Small intestine (tissue), 7 donors: ENCODE measurements around the gene ATOSA. TPM values are rescaled to one million over a fixed set of nuclear protein-coding genes. Genes with fewer than 3 reads are reported as not detected.

Experiments used
- DNase-seq, 2 donors: peaks; one replicate each; pipeline versions ENCODE4 v3.0.0 to v3.0.0-alpha.2; 2013
- FAIRE-seq: peaks from 2 replicates; lab custom pipeline; 2012; peaks lifted over from hg19 to GRCh38; lab: Jason Lieb, UNC
- H3K27ac ChIP-seq, 3 donors: one replicate each; pipeline ENCODE4 v1.5.1; 2013; ENCODE audit warnings: low read length in 2 of 3, mild to moderate bottlenecking in 2 of 3, control low read depth in 1 of 3, inconsistent platforms in 1 of 3, low read depth in 1 of 3, moderate library complexity in 1 of 3
- H3K27me3 ChIP-seq, 3 donors: one replicate each; pipeline ENCODE4 v1.6.1; 2013; ENCODE audit warnings: low read length in 3 of 3, inconsistent platforms in 1 of 3; ENCODE audit not compliant: control insufficient read depth in 3 of 3, insufficient read depth in 3 of 3
- H3K36me3 ChIP-seq, 3 donors: one replicate each; pipeline ENCODE4 v1.6.1; 2013; ENCODE audit warnings: low read length in 3 of 3, inconsistent platforms in 1 of 3, low read depth in 1 of 3, mild to moderate bottlenecking in 1 of 3, moderate library complexity in 1 of 3; ENCODE audit not compliant: control insufficient read depth in 3 of 3, insufficient read depth in 2 of 3
- H3K4me1 ChIP-seq, 3 donors: one replicate each; pipeline ENCODE4 v1.6.1; 2013; ENCODE audit warnings: low read length in 2 of 3, inconsistent platforms in 1 of 3, low read depth in 1 of 3, mild to moderate bottlenecking in 1 of 3, moderate library complexity in 1 of 3; ENCODE audit not compliant: control insufficient read depth in 3 of 3, insufficient read depth in 2 of 3
- H3K4me3 ChIP-seq, 3 donors: one replicate each; pipeline ENCODE4 v1.5.1; 2013; ENCODE audit warnings: low read length in 3 of 3, control low read depth in 1 of 3, inconsistent platforms in 1 of 3, low read depth in 1 of 3, mild to moderate bottlenecking in 1 of 3, moderate library complexity in 1 of 3
- H3K9me3 ChIP-seq, 2 donors: one replicate each; pipeline ENCODE4 v1.6.1; 2013; ENCODE audit warnings: low read depth in 1 of 2, low read length in 1 of 2; ENCODE audit not compliant: control insufficient read depth in 2 of 2, insufficient read depth in 1 of 2
- WGBS, 3 donors: extraction: QIAGEN DNeasy Blood & Tissue Kit; methylation state at CpG; one replicate each; pipeline ENCODE4 v1.1.7; 2013; 5-methylcytosine and 5-hydroxymethylcytosine counted together
- polyA plus RNA-seq, 4 donors: library from polyadenylated mRNA; stranded (reverse) in 3 of 4; unstranded in 1 of 4; fragments of 200-250 nt in 3 of 4; fragments of 120-200 nt in 1 of 4; gene quantifications; one replicate each; pipeline versions ENCODE4 v1.2.1 to v1.2.3, GENCODE V29; 2013
- donor health status: healthy with polysubstance abuse.
- donor health status: control.
- donor health status: control.
- donor health status: Bipolar disorder and iron deficiency.
- donor health status: healthy.

ATOSA gene
- polyA plus RNA-seq, 4 donors = 13.4 to 38.6 (median 25.0) TPM

DNA sequence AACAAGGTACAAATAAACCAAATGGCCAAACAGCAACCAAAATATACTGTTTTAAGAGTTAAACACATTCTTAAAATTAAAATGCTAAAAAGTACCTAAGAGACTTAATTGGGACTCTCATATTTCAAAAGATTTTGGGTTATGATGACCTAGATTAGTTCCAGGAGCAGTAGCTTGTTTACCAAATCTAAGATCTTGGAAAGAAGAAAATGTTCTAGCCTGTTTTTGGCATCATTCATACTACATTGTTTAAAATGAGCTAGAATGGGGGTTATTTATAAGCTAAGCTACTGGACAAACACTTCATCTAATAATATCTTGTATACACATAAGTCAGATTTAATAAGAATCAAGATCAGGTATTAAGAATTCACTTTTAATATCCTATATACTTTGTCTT is 22.8 kb downstream of the ATOSA start:
- no peak overlapping the region for H3K4me3 ChIP-seq
- peaks cover under 1 to 13% (median 8%) of the 10 kb centered on the region in 3 donors for H3K36me3 ChIP-seq
- FAIRE-seq (no peak), DNase-seq (no peak)
- H3K27ac ChIP-seq = no peak overlapping the region
- no peaks in the 10 kb centered on the region for H3K27me3 ChIP-seq
- H3K4me1 ChIP-seq = peaks cover 0 to 7% (median 6%) of the 10 kb centered on the region in 3 donors
- H3K9me3 ChIP-seq = no peaks in the 10 kb centered on the region

DNA sequence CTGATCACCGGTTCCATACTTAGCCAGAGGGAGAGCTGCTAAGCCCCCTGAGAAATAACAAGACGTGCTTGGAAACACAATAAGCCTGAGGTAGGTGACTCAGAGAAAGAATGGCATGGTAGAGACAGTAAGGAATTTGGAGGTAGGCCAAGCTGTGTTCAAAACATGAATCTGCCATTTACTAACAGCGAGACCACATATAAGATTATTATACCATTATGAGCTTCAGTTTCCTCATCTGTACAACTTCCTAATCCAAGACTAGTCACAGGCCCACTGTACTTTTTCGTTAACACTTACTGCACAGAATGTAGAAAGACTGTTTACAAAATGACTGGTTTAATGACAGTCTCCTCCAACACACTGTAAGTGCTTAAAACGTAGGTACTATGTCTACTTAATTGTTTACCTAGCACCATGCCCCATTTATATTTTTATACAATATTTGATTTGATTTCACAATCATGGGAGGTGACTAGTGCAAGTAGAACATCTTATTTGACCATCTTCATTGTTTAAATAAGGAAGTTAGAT is 25.7 kb downstream of the ATOSA start:
- 68 to 77% (median 74%) methylated on average over 5 of the region's 5 CpGs for WGBS, 3 donors
- DNase-seq (peak; percentile 7 to 32), FAIRE-seq (no peak)

DNA sequence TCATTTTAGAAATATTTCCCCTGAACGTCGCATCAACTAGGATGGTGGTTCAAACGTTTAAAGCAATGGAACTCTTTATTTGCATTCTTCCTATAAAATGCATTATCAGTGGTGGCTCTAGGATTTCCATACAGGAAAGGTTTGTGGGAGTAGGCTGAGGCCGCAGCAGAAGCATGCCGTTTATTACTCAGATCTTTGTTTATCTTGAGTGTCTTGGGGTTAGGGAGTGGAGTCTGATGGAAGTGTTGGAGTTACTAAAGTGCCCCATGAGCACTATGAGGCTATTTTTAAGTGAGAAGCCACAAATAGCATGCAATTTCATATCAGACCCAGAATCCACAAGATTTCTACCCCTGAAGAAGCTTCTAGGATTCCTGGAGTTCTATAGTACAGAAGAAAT is 26.2 kb downstream of the ATOSA start:
- H3K36me3 ChIP-seq = peaks cover 0 to under 1% (median 0%) of the 10 kb centered on the region in 3 donors
- H3K4me3 ChIP-seq = no peak overlapping the region
- no peaks in the 10 kb centered on the region for H3K27me3 ChIP-seq
- no peaks in the 10 kb centered on the region for H3K9me3 ChIP-seq
- no peak for FAIRE-seq
- peak; percentile 2 to 29 for DNase-seq
- peak overlapping the region in 2 of 3 donors; percentile 53 to 55 for H3K27ac ChIP-seq
- peaks cover 0 to 7% (median 6%) of the 10 kb centered on the region in 3 donors for H3K4me1 ChIP-seq
- 45 to 54% (median 54%) methylated on average over 5 of the region's 5 CpGs for WGBS, 3 donors

More for the DNA sequence above, 25.7 kb downstream of the ATOSA start:
- Histone ChIP-seq H3K9me3 (no peaks in the 10 kb centered on the region), H3K27me3 (no peaks in the 10 kb centered on the region), H3K27ac (peak overlapping the region in 2 of 3 donors; percentile 15 to 32), H3K36me3 (peaks cover 0 to 2% (median 0%) of the 10 kb centered on the region in 3 donors), H3K4me3 (no peak overlapping the region), H3K4me1 (peaks cover 0 to 7% (median 6%) of the 10 kb centered on the region in 3 donors)

DNA sequence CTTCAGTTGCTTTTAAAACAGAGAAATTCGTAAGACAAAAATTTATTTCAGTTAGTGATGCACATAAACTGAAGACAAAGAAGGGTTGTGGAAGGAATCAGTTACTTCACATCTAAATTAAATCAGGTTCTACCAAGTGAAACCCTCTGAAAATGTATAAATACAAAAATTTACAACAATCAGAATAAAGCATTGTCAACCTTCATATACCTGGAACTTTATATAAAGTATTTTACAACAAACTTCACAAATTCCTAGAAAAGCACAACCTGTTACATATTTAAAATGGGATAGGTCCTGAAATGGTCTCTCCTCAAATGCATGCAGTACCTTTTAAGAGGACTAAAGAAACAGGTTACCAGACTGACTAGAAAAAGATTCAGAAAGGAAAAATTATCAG is 26.9 kb downstream of the ATOSA start:
- no peaks in the 10 kb centered on the region for H3K36me3 ChIP-seq
- 27 to 68% (median 47%) methylated on average over 1 of the region's 1 CpG for WGBS, 3 donors
- peak overlapping the region in 1 of 3 donors; percentile 53 for H3K27ac ChIP-seq
- H3K4me3 ChIP-seq = no peak overlapping the region
- FAIRE-seq (no peak), DNase-seq (no peak)
- H3K4me1 ChIP-seq = peaks cover 0 to 7% (median 6%) of the 10 kb centered on the region in 3 donors
- no peaks in the 10 kb centered on the region for H3K9me3 ChIP-seq
- no peaks in the 10 kb centered on the region for H3K27me3 ChIP-seq

DNA sequence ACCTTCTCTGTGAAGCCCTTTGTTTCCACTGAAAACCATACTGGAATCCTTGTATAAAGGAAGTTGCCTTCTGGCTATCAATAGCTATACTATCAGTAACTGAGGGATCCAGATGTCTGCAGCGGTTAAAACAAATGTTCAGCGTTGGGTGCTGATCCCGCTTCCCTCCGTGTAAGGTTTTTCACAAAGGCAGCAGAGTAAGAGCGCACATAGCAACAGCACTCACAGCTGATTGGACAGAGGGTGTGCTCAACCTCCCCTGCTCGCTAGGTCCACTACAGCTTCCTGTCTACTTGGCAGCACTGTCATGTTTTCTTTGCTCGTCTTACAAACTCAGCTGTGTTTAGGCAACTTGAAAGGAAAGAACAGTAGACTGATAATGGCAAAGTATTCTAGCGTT is 27.3 kb downstream of the ATOSA start:
- H3K36me3 ChIP-seq = no peaks in the 10 kb centered on the region
- H3K9me3 ChIP-seq = no peaks in the 10 kb centered on the region
- H3K27me3 ChIP-seq = no peaks in the 10 kb centered on the region
- H3K4me3 ChIP-seq = peak overlapping the region in 1 of 3 donors; percentile 27
- H3K4me1 ChIP-seq = peaks cover 0 to 7% (median 6%) of the 10 kb centered on the region in 3 donors
- H3K27ac ChIP-seq = peak overlapping the region; percentile 20 to 62 (median 22)
- DNase-seq (peak; percentile 66 to 83), FAIRE-seq (no peak)
- 23 to 47% (median 39%) methylated on average over 8 of the region's 8 CpGs for WGBS, 3 donors

DNA sequence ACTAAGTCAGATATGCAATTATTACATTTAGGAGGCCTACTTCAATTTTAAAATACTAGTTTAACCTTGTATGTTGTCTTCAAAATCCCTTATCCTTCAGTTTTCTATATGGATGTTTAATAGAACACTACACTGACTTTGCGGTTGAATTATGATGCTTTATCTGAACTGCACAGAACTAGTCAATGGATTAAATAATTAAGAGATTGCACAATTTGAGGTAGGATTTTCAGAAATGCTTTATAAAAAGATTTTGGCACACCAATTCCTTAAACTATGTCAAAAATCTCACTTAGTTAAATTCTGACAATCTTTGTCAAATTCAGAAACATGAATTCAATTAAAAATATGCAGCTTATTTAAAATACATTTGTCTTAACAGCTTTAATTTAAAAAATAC is 28.1 kb downstream of the ATOSA start:
- H3K9me3 ChIP-seq = no peaks in the 10 kb centered on the region
- FAIRE-seq (no peak), DNase-seq (no peak)
- no peak overlapping the region for H3K4me3 ChIP-seq
- peaks cover 0 to 2% (median 0%) of the 10 kb centered on the region in 3 donors for H3K36me3 ChIP-seq
- no peak overlapping the region for H3K27ac ChIP-seq
- H3K27me3 ChIP-seq = no peaks in the 10 kb centered on the region
- 94 to 95% (median 95%) methylated on average over 1 of the region's 1 CpG for WGBS, 3 donors
- H3K4me1 ChIP-seq = peaks cover 0 to 7% (median 6%) of the 10 kb centered on the region in 3 donors

DNA sequence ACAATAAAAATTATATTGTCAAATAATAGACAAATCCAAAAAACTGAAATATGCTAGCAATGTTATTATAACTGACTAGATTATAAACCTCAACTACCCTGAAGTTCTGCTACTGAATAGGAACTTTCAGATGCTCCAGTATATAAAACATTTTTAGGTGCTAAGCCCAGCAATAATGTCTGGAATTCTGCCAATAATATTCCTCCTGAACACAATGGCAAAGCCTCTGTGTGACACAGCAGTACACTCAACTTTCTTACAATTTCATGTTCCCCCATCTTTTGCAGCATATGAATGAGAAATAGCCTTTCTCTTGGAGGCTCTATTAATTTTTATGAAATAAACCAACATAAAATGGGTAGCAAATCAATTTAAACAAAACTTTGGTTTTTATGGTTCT is 29.5 kb downstream of the ATOSA start:
- FAIRE-seq = no peak
- DNase-seq = no peak
- no peaks in the 10 kb centered on the region for H3K9me3 ChIP-seq
- H3K4me3 ChIP-seq = no peak overlapping the region
- no peak overlapping the region for H3K27ac ChIP-seq
- no peaks in the 10 kb centered on the region for H3K27me3 ChIP-seq
- H3K36me3 ChIP-seq = peaks cover 0 to 2% (median 2%) of the 10 kb centered on the region in 3 donors
- peaks cover 0 to 7% (median 6%) of the 10 kb centered on the region in 3 donors for H3K4me1 ChIP-seq

DNA sequence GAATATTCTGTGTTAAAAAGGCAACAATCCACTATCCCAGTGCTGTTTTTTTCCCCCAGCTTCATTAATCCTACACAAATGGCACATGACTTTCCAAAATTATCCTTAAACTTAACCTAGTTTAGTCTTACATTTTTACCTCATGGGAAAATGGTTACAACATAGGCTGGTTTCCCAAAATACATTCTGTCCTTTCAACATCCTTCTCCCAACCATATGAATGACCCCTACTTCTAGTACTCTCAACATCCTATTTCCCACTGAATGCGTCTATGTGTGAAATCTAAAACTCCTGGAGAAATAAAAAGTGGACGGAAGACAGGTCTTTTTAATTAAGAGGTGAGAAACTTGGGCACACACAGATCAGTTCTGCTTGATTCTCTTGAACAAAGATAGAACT is 33.3 kb downstream of the ATOSA start:
- DNase-seq = no peak
- no peak overlapping the region for H3K27ac ChIP-seq
- H3K27me3 ChIP-seq = no peaks in the 10 kb centered on the region
- H3K4me1 ChIP-seq = no peaks in the 10 kb centered on the region
- no peak for FAIRE-seq
- H3K36me3 ChIP-seq = peaks cover 2 to 4% (median 3%) of the 10 kb centered on the region in 3 donors
- WGBS, 3 donors = 91 to 99% (median 97%) methylated on average over 2 of the region's 2 CpGs
- no peak overlapping the region for H3K4me3 ChIP-seq
- no peaks in the 10 kb centered on the region for H3K9me3 ChIP-seq
